ENCODE data around the gene ATG2B.
A peak's percentile ranks its signal among the peaks of the same experiment; 100 is the strongest.

Gene ATG2B

GRCh38 chr14:96370528-96370927, 7.4 kb upstream of the ATG2B start:
- Histone ChIP-seq H3K56ac (ENCODE audit: low read length) (no peak overlapping the region), H3K4me2 (ENCODE audit: low read length) (no peak overlapping the region), H3K27me3 (ENCODE audit: insufficient read depth, low read length, poor library complexity) (no peaks in the 10 kb centered on the region)

GRCh38 chr14:96368534-96368933, 5.4 kb upstream of the ATG2B start:
- Histone ChIP-seq H3K4me3 (ENCODE audit: low read length) (no peak overlapping the region), H4K8ac (ENCODE audit: low read depth, low read length) (no peak overlapping the region), H3K36me3 (ENCODE audit: control insufficient read depth, insufficient read depth, low read length) (no peaks in the 10 kb centered on the region), H3K27me3 (ENCODE audit: insufficient read depth, low read length, poor library complexity) (no peaks in the 10 kb centered on the region), H3K79me1 (ENCODE audit: low read length) (peaks cover 14% of the 10 kb centered on the region), H2AK5ac (ENCODE audit: low read length) (no peak overlapping the region), H2BK5ac (ENCODE audit: low read length) (no peak overlapping the region), H3K9ac (ENCODE audit: low read length) (no peak overlapping the region), H3K56ac (ENCODE audit: low read length) (no peak overlapping the region), H2BK120ac (ENCODE audit: low read depth, low read length) (no peak overlapping the region), H3K23ac (ENCODE audit: low read length) (no peak overlapping the region), H3K4me1 (ENCODE audit: control insufficient read depth, low read depth, low read length) (no peaks in the 10 kb centered on the region), H3K4ac (ENCODE audit: low read depth, low read length) (no peak overlapping the region), H3K79me2 (ENCODE audit: control insufficient read depth, insufficient read depth, low read length) (peaks cover 37% of the 10 kb centered on the region), H2BK15ac (replicated peaks; ENCODE audit: low read depth) (no peak overlapping the region), H3K18ac (ENCODE audit: low read length) (no peak overlapping the region), H3K4me2 (ENCODE audit: low read length) (no peak overlapping the region), H4K5ac (ENCODE audit: low read length) (no peak overlapping the region), H3K27ac (ENCODE audit: low read depth, low read length) (no peak overlapping the region)
- peak; percentile 29 for DNase-seq
- no CpG with 5 or more reads among the region's 1 CpG for WGBS (ENCODE audit: extremely low coverage, insufficient coverage, low lambda C conversion rate)

More at GRCh38 chr14:96370528-96370927, 7.4 kb upstream of the ATG2B start:
- Histone ChIP-seq H4K5ac (ENCODE audit: low read length) (no peak overlapping the region), H3K79me2 (ENCODE audit: control insufficient read depth, insufficient read depth, low read length) (peaks cover 24% of the 10 kb centered on the region), H3K18ac (ENCODE audit: low read length) (no peak overlapping the region), H3K23ac (ENCODE audit: low read length) (no peak overlapping the region), H3K79me1 (ENCODE audit: low read length) (peaks cover 14% of the 10 kb centered on the region), H2BK5ac (ENCODE audit: low read length) (no peak overlapping the region), H3K9ac (ENCODE audit: low read length) (no peak overlapping the region), H3K4me3 (ENCODE audit: low read length) (no peak overlapping the region), H3K36me3 (ENCODE audit: control insufficient read depth, insufficient read depth, low read length) (no peaks in the 10 kb centered on the region), H3K4ac (ENCODE audit: low read depth, low read length) (no peak overlapping the region), H4K8ac (ENCODE audit: low read depth, low read length) (no peak overlapping the region), H2BK120ac (ENCODE audit: low read depth, low read length) (no peak overlapping the region), H3K27ac (ENCODE audit: low read depth, low read length) (no peak overlapping the region), H3K4me1 (ENCODE audit: control insufficient read depth, low read depth, low read length) (no peaks in the 10 kb centered on the region), H2BK15ac (replicated peaks; ENCODE audit: low read depth) (no peak overlapping the region), H2AK5ac (ENCODE audit: low read length) (no peak overlapping the region)
- no peak for DNase-seq
- WGBS (ENCODE audit: extremely low coverage, insufficient coverage, low lambda C conversion rate), result no CpG with 5 or more reads among the region's 5 CpGs

GRCh38 chr14:96364962-96365361, 1.8 kb upstream of the ATG2B start:
- Histone ChIP-seq H2AK5ac (ENCODE audit: low read length) (no peak overlapping the region), H2BK120ac (ENCODE audit: low read depth, low read length) (no peak overlapping the region), H3K27me3 (ENCODE audit: insufficient read depth, low read length, poor library complexity) (no peaks in the 10 kb centered on the region), H3K23ac (ENCODE audit: low read length) (no peak overlapping the region), H3K4me3 (ENCODE audit: low read length) (no peak overlapping the region), H3K4me1 (ENCODE audit: control insufficient read depth, low read depth, low read length) (peaks cover 5% of the 10 kb centered on the region), H2BK15ac (replicated peaks; ENCODE audit: low read depth) (no peak overlapping the region), H3K79me2 (ENCODE audit: control insufficient read depth, insufficient read depth, low read length) (peaks cover 37% of the 10 kb centered on the region), H3K18ac (ENCODE audit: low read length) (no peak overlapping the region), H4K8ac (ENCODE audit: low read depth, low read length) (no peak overlapping the region), H3K36me3 (ENCODE audit: control insufficient read depth, insufficient read depth, low read length) (no peaks in the 10 kb centered on the region), H2BK5ac (ENCODE audit: low read length) (no peak overlapping the region), H3K56ac (ENCODE audit: low read length) (no peak overlapping the region), H3K4ac (ENCODE audit: low read depth, low read length) (no peak overlapping the region), H4K5ac (ENCODE audit: low read length) (no peak overlapping the region), H3K27ac (ENCODE audit: low read depth, low read length) (no peak overlapping the region), H3K79me1 (ENCODE audit: low read length) (peaks cover 17% of the 10 kb centered on the region), H3K4me2 (ENCODE audit: low read length) (no peak overlapping the region), H3K9ac (ENCODE audit: low read length) (no peak overlapping the region)
- WGBS (ENCODE audit: extremely low coverage, insufficient coverage, low lambda C conversion rate), result no CpG with 5 or more reads among the region's 1 CpG
- DNase-seq, result no peak

GRCh38 chr14:96363751-96364336, 703 bp upstream of the ATG2B start:
- peaks cover 12% of the 10 kb centered on the region for H3K79me1 ChIP-seq (ENCODE audit: low read length)
- no peak overlapping the region for H3K23ac ChIP-seq (ENCODE audit: low read length)
- H3K18ac ChIP-seq (ENCODE audit: low read length), result peak overlapping the region; percentile 56
- no peak overlapping the region for H2BK120ac ChIP-seq (ENCODE audit: low read depth, low read length)
- peak overlapping the region; percentile 75 for H3K4me2 ChIP-seq (ENCODE audit: low read length)
- no peak overlapping the region for H2BK15ac ChIP-seq (replicated peaks; ENCODE audit: low read depth)
- H3K4me1 ChIP-seq (ENCODE audit: control insufficient read depth, low read depth, low read length), result peaks cover 5% of the 10 kb centered on the region
- peak overlapping the region; percentile 68 for H3K4me3 ChIP-seq (ENCODE audit: low read length)
- peak; percentile 77 for DNase-seq
- no peak overlapping the region for H2BK5ac ChIP-seq (ENCODE audit: low read length)
- WGBS (ENCODE audit: extremely low coverage, insufficient coverage, low lambda C conversion rate), result no CpG with 5 or more reads among the region's 38 CpGs
- peak overlapping the region; percentile 14 for H3K27ac ChIP-seq (ENCODE audit: low read depth, low read length)
- H3K79me2 ChIP-seq (ENCODE audit: control insufficient read depth, insufficient read depth, low read length), result peaks cover 29% of the 10 kb centered on the region
- H2AK5ac ChIP-seq (ENCODE audit: low read length), result no peak overlapping the region
- peak overlapping the region; percentile 2 for H3K4ac ChIP-seq (ENCODE audit: low read depth, low read length)
- no peak overlapping the region for H4K8ac ChIP-seq (ENCODE audit: low read depth, low read length)
- H3K56ac ChIP-seq (ENCODE audit: low read length), result peak overlapping the region; percentile 93
- H3K36me3 ChIP-seq (ENCODE audit: control insufficient read depth, insufficient read depth, low read length), result no peaks in the 10 kb centered on the region
- H4K5ac ChIP-seq (ENCODE audit: low read length), result no peak overlapping the region
- no peaks in the 10 kb centered on the region for H3K27me3 ChIP-seq (ENCODE audit: insufficient read depth, low read length, poor library complexity)
- H3K9ac ChIP-seq (ENCODE audit: low read length), result peak overlapping the region; percentile 69

- H4K5ac ChIP-seq (ENCODE audit: low read length), result no peak overlapping the region
- H2BK15ac ChIP-seq (replicated peaks; ENCODE audit: low read depth), result no peak overlapping the region
- H3K56ac ChIP-seq (ENCODE audit: low read length), result peak overlapping the region; percentile 93
- H3K27me3 ChIP-seq (ENCODE audit: insufficient read depth, low read length, poor library complexity), result no peaks in the 10 kb centered on the region
- WGBS (ENCODE audit: extremely low coverage, insufficient coverage, low lambda C conversion rate), result no CpG with 5 or more reads among the region's 27 CpGs
- peak overlapping the region; percentile 26 for H3K23ac ChIP-seq (ENCODE audit: low read length)
- H2BK5ac ChIP-seq (ENCODE audit: low read length), result no peak overlapping the region
- no peak overlapping the region for H2BK120ac ChIP-seq (ENCODE audit: low read depth, low read length)
- peak overlapping the region; percentile 88 for H3K4ac ChIP-seq (ENCODE audit: low read depth, low read length)
- peaks cover 26% of the 10 kb centered on the region for H3K79me2 ChIP-seq (ENCODE audit: control insufficient read depth, insufficient read depth, low read length)
- no peak overlapping the region for H2AK5ac ChIP-seq (ENCODE audit: low read length)
- no peak overlapping the region for H4K8ac ChIP-seq (ENCODE audit: low read depth, low read length)
- H3K4me1 ChIP-seq (ENCODE audit: control insufficient read depth, low read depth, low read length), result peaks cover 5% of the 10 kb centered on the region
- peak; percentile 61 for DNase-seq
- peaks cover 10% of the 10 kb centered on the region for H3K79me1 ChIP-seq (ENCODE audit: low read length)
- peak overlapping the region; percentile 88 for H3K4me2 ChIP-seq (ENCODE audit: low read length)
- H3K9ac ChIP-seq (ENCODE audit: low read length), result peak overlapping the region; percentile 76
- peak overlapping the region; percentile 60 for H3K27ac ChIP-seq (ENCODE audit: low read depth, low read length)
- no peaks in the 10 kb centered on the region for H3K36me3 ChIP-seq (ENCODE audit: control insufficient read depth, insufficient read depth, low read length)
- peak overlapping the region; percentile 75 for H3K18ac ChIP-seq (ENCODE audit: low read length)
- H3K4me3 ChIP-seq (ENCODE audit: low read length), result peak overlapping the region; percentile 60
These were observed 823 bp downstream of the ATG2B start for GRCh38 chr14:96362071-96362964.
